Right ventricle myocardium superior (tissue), 1 donor: ENCODE results near the gene RASL10B. TPM values are rescaled to one million over a fixed set of nuclear protein-coding genes. Genes with fewer than 3 reads are reported as not detected.

Experiments
- ATAC-seq: fragments of 200-7000 bp; cut with Tn5 transposase; one replicate; pipeline ENCODE4 v1.9.1; 2020; ENCODE audit warnings: mild to moderate bottlenecking; ENCODE audit not compliant: poor library complexity
- DNase-seq: peaks from one replicate; pipeline ENCODE4 v3.0.0-alpha.2; 2020
- intact Hi-C: fragments of 100-400 bp; cut with DNase I; formaldehyde crosslinking; loops from one replicate; pipeline ENCODE4 v1.11.2; 2022
- total RNA-seq: library from RNA; stranded (reverse); fragmentation: NEBNext Ultra II Directional; extraction: Animal tissue kit (Norgen Biotek cat#: 25700); gene quantifications from one replicate; pipeline ENCODE4 v1.2.1, GENCODE V29; 2021
- donor health status: DM: no; HTN: yes; CAD: no; lungs with severe emphysema.

Gene RASL10B
- total RNA-seq, 1 donor from 2014 or later, result 22.3 TPM

GRCh38 chr17:35752945-35753764 is 21.7 kb downstream of the RASL10B start, which contains the start of gene GAS2L2:
TSS of gene GAS2L2 (minus strand) at chr17:35753239. CDS start at chr17:35752850, 389 bp downstream.
- ATAC-seq, result peak; percentile 58
- DNase-seq, result no peak
- intact Hi-C loops, result no loop called here

GRCh38 chr17:35757243-35757642 is 25.8 kb downstream of the RASL10B start:
- intact Hi-C loops, result no loop called here
- ATAC-seq (no peak), DNase-seq (no peak)

- no peak for DNase-seq
- no peak for ATAC-seq
- intact Hi-C loops, result no loop called here
These were observed 29.1 kb downstream of the RASL10B start, which contains the start of gene C17orf50 for GRCh38 chr17:35760587-35760986. TSS of gene C17orf50 (plus strand) at chr17:35760887. CDS start at chr17:35760942, 55 bp downstream.

- no peak for DNase-seq
- ATAC-seq, result no peak
- intact Hi-C loops, result no loop called here
These were observed 30.2 kb downstream of the RASL10B start for GRCh38 chr17:35761601-35762000.

- no peak for ATAC-seq
- intact Hi-C loops, result loop anchor here (1.0 kb wide), 1 partner anchor 41 kb away; no protein-coding TSS in a partner anchor
- no peak for DNase-seq
These were observed 32.3 kb downstream of the RASL10B start for GRCh38 chr17:35763767-35764122.

GRCh38 chr17:35764123-35764991 is 32.9 kb downstream of the RASL10B start:
- intact Hi-C loops, result loop anchor here (1.0 kb wide), 1 partner anchor 40 kb away; no protein-coding TSS in a partner anchor
- peak; percentile 93 for DNase-seq
- ATAC-seq, result peak; percentile 99

GRCh38 chr17:35765086-35765710 is 33.8 kb downstream of the RASL10B start:
- DNase-seq, result no peak
- no peak for ATAC-seq
- intact Hi-C loops, result no loop called here

- intact Hi-C loops, result no loop called here
- no peak for DNase-seq
- no peak for ATAC-seq
These were observed 34.5 kb downstream of the RASL10B start for GRCh38 chr17:35765756-35766488.

- ATAC-seq (no peak), DNase-seq (no peak)
- intact Hi-C loops, result no loop called here
These were observed 35.0 kb downstream of the RASL10B start for GRCh38 chr17:35766489-35766877.

GRCh38 chr17:35766903-35767510 is 35.6 kb downstream of the RASL10B start:
- ATAC-seq (peak; percentile 30), DNase-seq (no peak)

GRCh38 chr17:35768797-35769196 is 37.4 kb downstream of the RASL10B start:
- ATAC-seq (no peak), DNase-seq (no peak)
- intact Hi-C loops, result no loop called here

More at GRCh38 chr17:35766903-35767510, 35.6 kb downstream of the RASL10B start:
- intact Hi-C loops, result no loop called here

GRCh38 chr17:35769895-35770486 is 38.6 kb downstream of the RASL10B start:
- DNase-seq (no peak), ATAC-seq (no peak)
- intact Hi-C loops, result no loop called here

- intact Hi-C loops, result no loop called here
- DNase-seq, result no peak
- ATAC-seq, result no peak
These were observed 41.7 kb downstream of the RASL10B start for GRCh38 chr17:35773129-35773528.

GRCh38 chr17:35773679-35774425 is 42.4 kb downstream of the RASL10B start:
- no peak for DNase-seq

GRCh38 chr17:35774499-35774898 is 43.1 kb downstream of the RASL10B start:
- DNase-seq, result peak; percentile 71
- intact Hi-C loops, result no loop called here
- ATAC-seq, result peak; percentile 57

More at GRCh38 chr17:35773679-35774425, 42.4 kb downstream of the RASL10B start:
- intact Hi-C loops, result no loop called here
- ATAC-seq, result no peak

- intact Hi-C loops, result no loop called here
- ATAC-seq (no peak), DNase-seq (no peak)
These were observed 43.6 kb downstream of the RASL10B start for GRCh38 chr17:35775039-35775438.

GRCh38 chr17:35775583-35775982 is 44.1 kb downstream of the RASL10B start:
- ATAC-seq (no peak), DNase-seq (no peak)
- intact Hi-C loops, result no loop called here
